CD14-positive monocyte (primary cell): ENCODE measurements around the gene RIF1. TPM values are rescaled to one million over a fixed set of nuclear protein-coding genes. Genes with fewer than 3 reads are reported as not detected.
A peak's percentile ranks its signal among the peaks of the same experiment; 100 is the strongest.

Experiments used
- DNase-seq, 3 donors: peaks; one replicate each; pipeline ENCODE4 v3.0.0-alpha.2; 2011 to 2022
- H2AFZ ChIP-seq: 2 replicates; pipeline ENCODE4 v1.6.0; 2012; ENCODE audit warnings: mild to moderate bottlenecking, low read depth, low read length, inconsistent platforms; ENCODE audit not compliant: insufficient read depth, poor library complexity, severe bottlenecking
- H3K27ac ChIP-seq, 2 donors: 1 replicate in 1 of 2; 2 replicates in 1 of 2; pipeline ENCODE4 v1.5.1; 2012 to 2013; ENCODE audit warnings: low read length in 2 of 2, control low read depth in 1 of 2, inconsistent platforms in 1 of 2, low read depth in 1 of 2, mild to moderate bottlenecking in 1 of 2
- H3K27me3 ChIP-seq, 2 donors: one replicate each; pipeline versions ENCODE4 v1.6.0 to v1.6.1; 2011 to 2013; ENCODE audit warnings: low read length in 2 of 2; ENCODE audit not compliant: control insufficient read depth in 2 of 2, insufficient read depth in 2 of 2
- H3K36me3 ChIP-seq, 2 donors: replicated peaks in 1 of 2; 1 replicate in 1 of 2; 2 replicates in 1 of 2; pipeline versions ENCODE4 v1.5.1 to v1.6.1; 2012 to 2013; ENCODE audit warnings: low read length in 2 of 2, control low read depth in 1 of 2, inconsistent platforms in 1 of 2, mild to moderate bottlenecking in 1 of 2; ENCODE audit not compliant: insufficient read depth in 2 of 2, control insufficient read depth in 1 of 2
- H3K4me1 ChIP-seq, 2 donors: 1 replicate in 1 of 2; 2 replicates in 1 of 2; pipeline versions ENCODE4 v1.5.1 to v1.6.1; 2012 to 2013; ENCODE audit warnings: low read length in 2 of 2, control low read depth in 1 of 2, inconsistent platforms in 1 of 2, mild to moderate bottlenecking in 1 of 2, moderate library complexity in 1 of 2; ENCODE audit not compliant: insufficient read depth in 2 of 2, control insufficient read depth in 1 of 2
- H3K4me2 ChIP-seq: replicated peaks from 2 replicates; pipeline ENCODE3; 2012; ENCODE audit warnings: low read length, moderate library complexity, mild to moderate bottlenecking; ENCODE audit not compliant: poor library complexity, severe bottlenecking; ENCODE audit errors: extremely low read depth
- H3K4me3 ChIP-seq, 3 experiments: fragments of 200-600 bp in 1 of 3; sonication (generic) in 1 of 3; replicated peaks in 1 of 3; 1 replicate in 2 of 3; 2 replicates in 1 of 3; pipeline ENCODE4 v1.5.1; 2011 to 2013; ENCODE audit warnings: low read length in 3 of 3, mild to moderate bottlenecking in 3 of 3, control low read depth in 2 of 3, low read depth in 2 of 3, inconsistent platforms in 1 of 3, moderate library complexity in 1 of 3
- H3K79me2 ChIP-seq: 2 replicates; pipeline ENCODE4 v1.6.0; 2012; ENCODE audit warnings: mild to moderate bottlenecking, control low read depth, inconsistent platforms, low read length, moderate library complexity; ENCODE audit not compliant: insufficient read depth
- H3K9ac ChIP-seq: 2 replicates; pipeline ENCODE4 v1.6.0; 2017; ENCODE audit warnings: low read length, mild to moderate bottlenecking; ENCODE audit not compliant: insufficient read depth, poor library complexity, severe bottlenecking
- H3K9me3 ChIP-seq, 2 donors: replicated peaks in 1 of 2; 1 replicate in 1 of 2; 2 replicates in 1 of 2; pipeline versions ENCODE4 v1.5.1 to v1.6.1; 2012 to 2013; ENCODE audit warnings: low read length in 2 of 2, control low read depth in 1 of 2; ENCODE audit not compliant: control insufficient read depth in 1 of 2, insufficient read depth in 1 of 2
- H4K20me1 ChIP-seq: 2 replicates; pipeline ENCODE4 v1.6.0; 2012; ENCODE audit warnings: mild to moderate bottlenecking, low read length, control low read depth, moderate library complexity; ENCODE audit not compliant: insufficient read depth
- H3K27ac Mint-ChIP-seq, 7 donors: one replicate each; pipeline ENCODE4 v1.8.0; 2020; ENCODE audit warnings: mild to moderate bottlenecking in 7 of 7, mixed read lengths in 7 of 7, moderate library complexity in 6 of 7, inconsistent platforms in 2 of 7
- H3K27me3 Mint-ChIP-seq, 3 donors: one replicate each; pipeline ENCODE4 v1.8.0; 2021 to 2022; ENCODE audit warnings: low read depth in 3 of 3, mild to moderate bottlenecking in 3 of 3, mixed read lengths in 3 of 3, moderate library complexity in 3 of 3, inconsistent platforms in 1 of 3
- H3K36me3 Mint-ChIP-seq, 2 donors: one replicate each; pipeline ENCODE4 v1.8.0; 2020; ENCODE audit warnings: mixed read lengths in 2 of 2, inconsistent platforms in 1 of 2, mild to moderate bottlenecking in 1 of 2
- H3K4me1 Mint-ChIP-seq: one replicate; pipeline ENCODE4 v1.8.0; 2020; ENCODE audit warnings: mild to moderate bottlenecking, mixed read lengths
- H3K4me3 Mint-ChIP-seq, 2 donors: one replicate each; pipeline ENCODE4 v1.8.0; 2020; ENCODE audit warnings: mild to moderate bottlenecking in 2 of 2, mixed read lengths in 2 of 2, moderate library complexity in 1 of 2
- H3K9me3 Mint-ChIP-seq, 7 donors: one replicate each; pipeline ENCODE4 v1.8.0; 2020 to 2022; ENCODE audit warnings: mixed read lengths in 7 of 7, mild to moderate bottlenecking in 6 of 7, moderate library complexity in 6 of 7, inconsistent platforms in 2 of 7
- WGBS: methylation state at CpG from one replicate; pipeline ENCODE4 v1.1.5; 2013; ENCODE audit warnings: missing lambda C conversion rate; ENCODE audit not compliant: insufficient coverage; 5-methylcytosine and 5-hydroxymethylcytosine counted together
- intact Hi-C, 2 donors: fragments of 100-400 bp; cut with micrococcal nuclease; formaldehyde crosslinking; loops; one replicate each; pipeline versions ENCODE4 v1.15.0 to v1.15.1; 2023
- polyA minus RNA-seq: library from RNA; depleted of rRNA, polyadenylated mRNA; stranded (reverse); fragments of >200 nt; gene quantifications from 2 replicates; pipeline ENCODE4 v1.2.3, GENCODE V29; 2012
- polyA plus RNA-seq, 3 donors: library from polyadenylated mRNA; depleted of rRNA in 1 of 3; unstranded in 2 of 3; stranded (reverse) in 1 of 3; fragments of 300-500 nt in 2 of 3; fragments of >200 nt in 1 of 3; fragmentation: Illumina TruSeq in 2 of 3; gene quantifications; 1 replicate in 2 of 3; 2 replicates in 1 of 3; pipeline ENCODE4 v1.2.3, GENCODE V29; 2012 to 2021
- total RNA-seq, 12 experiments: library from RNA in 1 of 12; stranded (reverse) in 1 of 12; fragments of 120-200 nt in 1 of 12; gene quantifications; one replicate each; pipeline ENCODE4 v1.2.4 and lab custom pipeline; 2013 to 2026; ENCODE audit warnings: mixed read lengths in 6 of 12, inconsistent platforms in 1 of 12
- TF ChIP-seq, protein P1 (sequence below): fragments of 200-600 bp; IDR thresholded peaks from one replicate; pipeline ENCODE4 v1.8.0; 2022; ENCODE audit warnings: antibody characterized with exemption, mild to moderate bottlenecking

Gene RIF1, protein sequence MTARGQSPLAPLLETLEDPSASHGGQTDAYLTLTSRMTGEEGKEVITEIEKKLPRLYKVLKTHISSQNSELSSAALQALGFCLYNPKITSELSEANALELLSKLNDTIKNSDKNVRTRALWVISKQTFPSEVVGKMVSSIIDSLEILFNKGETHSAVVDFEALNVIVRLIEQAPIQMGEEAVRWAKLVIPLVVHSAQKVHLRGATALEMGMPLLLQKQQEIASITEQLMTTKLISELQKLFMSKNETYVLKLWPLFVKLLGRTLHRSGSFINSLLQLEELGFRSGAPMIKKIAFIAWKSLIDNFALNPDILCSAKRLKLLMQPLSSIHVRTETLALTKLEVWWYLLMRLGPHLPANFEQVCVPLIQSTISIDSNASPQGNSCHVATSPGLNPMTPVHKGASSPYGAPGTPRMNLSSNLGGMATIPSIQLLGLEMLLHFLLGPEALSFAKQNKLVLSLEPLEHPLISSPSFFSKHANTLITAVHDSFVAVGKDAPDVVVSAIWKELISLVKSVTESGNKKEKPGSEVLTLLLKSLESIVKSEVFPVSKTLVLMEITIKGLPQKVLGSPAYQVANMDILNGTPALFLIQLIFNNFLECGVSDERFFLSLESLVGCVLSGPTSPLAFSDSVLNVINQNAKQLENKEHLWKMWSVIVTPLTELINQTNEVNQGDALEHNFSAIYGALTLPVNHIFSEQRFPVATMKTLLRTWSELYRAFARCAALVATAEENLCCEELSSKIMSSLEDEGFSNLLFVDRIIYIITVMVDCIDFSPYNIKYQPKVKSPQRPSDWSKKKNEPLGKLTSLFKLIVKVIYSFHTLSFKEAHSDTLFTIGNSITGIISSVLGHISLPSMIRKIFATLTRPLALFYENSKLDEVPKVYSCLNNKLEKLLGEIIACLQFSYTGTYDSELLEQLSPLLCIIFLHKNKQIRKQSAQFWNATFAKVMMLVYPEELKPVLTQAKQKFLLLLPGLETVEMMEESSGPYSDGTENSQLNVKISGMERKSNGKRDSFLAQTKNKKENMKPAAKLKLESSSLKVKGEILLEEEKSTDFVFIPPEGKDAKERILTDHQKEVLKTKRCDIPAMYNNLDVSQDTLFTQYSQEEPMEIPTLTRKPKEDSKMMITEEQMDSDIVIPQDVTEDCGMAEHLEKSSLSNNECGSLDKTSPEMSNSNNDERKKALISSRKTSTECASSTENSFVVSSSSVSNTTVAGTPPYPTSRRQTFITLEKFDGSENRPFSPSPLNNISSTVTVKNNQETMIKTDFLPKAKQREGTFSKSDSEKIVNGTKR (N-terminal part only)
- total RNA-seq (2013), result 25.2 TPM
- polyA plus RNA-seq (1 to 10 TPM; 3.8 to 9.3 (median 6.5) TPM), polyA minus RNA-seq (6.7 and 9.6 TPM in 2 replicates), total RNA-seq (lab: John Stamatoyannopoulos, UW) (79.9 to 263 (median 131) reads per million in 11 experiments)

DNA sequence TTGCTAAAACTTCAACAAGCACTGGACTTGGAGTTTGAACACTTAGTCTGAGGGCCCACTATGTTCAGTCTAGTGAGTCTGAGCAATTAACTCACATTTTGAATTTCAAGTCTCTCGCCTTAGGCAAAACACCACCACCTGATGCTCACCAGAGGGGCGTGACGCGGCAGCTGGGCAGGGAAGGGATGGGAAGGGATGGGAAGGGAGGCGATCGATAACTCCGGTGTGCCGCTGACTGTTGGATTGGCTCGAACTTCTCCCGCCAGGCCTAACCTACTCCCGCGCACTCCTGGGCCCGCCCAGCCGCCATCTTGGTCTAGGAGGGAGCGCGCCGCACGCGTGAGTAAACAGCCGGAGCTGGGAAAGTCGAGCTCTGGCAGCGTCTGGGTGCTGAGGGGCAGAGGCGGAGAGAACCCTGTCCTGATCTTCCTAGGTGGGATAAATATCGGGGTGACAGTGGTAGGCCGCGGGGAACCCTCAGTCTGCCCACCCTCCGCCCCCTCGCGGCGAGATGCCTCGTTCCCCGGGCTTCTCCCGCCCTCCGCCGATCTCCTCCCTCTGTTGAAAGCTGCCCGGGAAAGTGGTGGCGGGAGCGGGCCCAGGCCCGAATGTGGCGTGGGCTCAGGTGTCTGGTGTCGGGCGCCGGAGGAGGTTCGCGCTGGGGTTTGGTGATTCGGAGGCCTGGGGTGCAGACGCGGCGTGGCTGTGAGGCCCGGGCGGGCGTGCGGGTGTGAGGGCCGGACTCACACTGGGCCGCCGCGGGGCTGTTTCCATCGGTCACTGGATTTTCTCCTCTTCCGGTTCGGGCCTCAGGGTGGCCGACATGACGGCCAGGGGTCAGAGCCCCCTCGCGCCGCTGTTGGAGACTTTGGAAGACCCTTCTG is at the start of gene RIF1:
Gene RIF1, plus strand, starts transcription at position 302 of the 884 bp plus-strand sequence. Its CDS starts 522 bp downstream, at position 824.
- Mint-ChIP-seq H3K27ac (peak within 1 kb of the TSS; percentile 92 to 97 (median 95)), H3K4me3 (peak within 1 kb of the TSS; percentile 99), H3K36me3 (peaks cover 13 to 32% of the 10 kb centered on the region in 2 donors), H3K27me3 (peaks cover 0 to 4% (median 0%) of the 10 kb centered on the region in 3 donors), H3K4me1 (peaks cover 18% of the 10 kb centered on the region), H3K9me3 (no peaks in the 10 kb centered on the region)
- H3K4me2 ChIP-seq, result peak within 1 kb of the TSS; percentile 95
- H4K20me1 ChIP-seq, result no peaks in the 10 kb centered on the region
- TF ChIP-seq, protein P1, sequence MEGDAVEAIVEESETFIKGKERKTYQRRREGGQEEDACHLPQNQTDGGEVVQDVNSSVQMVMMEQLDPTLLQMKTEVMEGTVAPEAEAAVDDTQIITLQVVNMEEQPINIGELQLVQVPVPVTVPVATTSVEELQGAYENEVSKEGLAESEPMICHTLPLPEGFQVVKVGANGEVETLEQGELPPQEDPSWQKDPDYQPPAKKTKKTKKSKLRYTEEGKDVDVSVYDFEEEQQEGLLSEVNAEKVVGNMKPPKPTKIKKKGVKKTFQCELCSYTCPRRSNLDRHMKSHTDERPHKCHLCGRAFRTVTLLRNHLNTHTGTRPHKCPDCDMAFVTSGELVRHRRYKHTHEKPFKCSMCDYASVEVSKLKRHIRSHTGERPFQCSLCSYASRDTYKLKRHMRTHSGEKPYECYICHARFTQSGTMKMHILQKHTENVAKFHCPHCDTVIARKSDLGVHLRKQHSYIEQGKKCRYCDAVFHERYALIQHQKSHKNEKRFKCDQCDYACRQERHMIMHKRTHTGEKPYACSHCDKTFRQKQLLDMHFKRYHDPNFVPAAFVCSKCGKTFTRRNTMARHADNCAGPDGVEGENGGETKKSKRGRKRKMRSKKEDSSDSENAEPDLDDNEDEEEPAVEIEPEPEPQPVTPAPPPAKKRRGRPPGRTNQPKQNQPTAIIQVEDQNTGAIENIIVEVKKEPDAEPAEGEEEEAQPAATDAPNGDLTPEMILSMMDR, result peak; percentile 73
- H3K27ac ChIP-seq, result peak within 1 kb of the TSS; percentile 89
- peaks cover 9 to 21% of the 10 kb centered on the region in 2 donors for H3K4me1 ChIP-seq
- peak within 1 kb of the TSS; percentile 68 to 96 (median 91) for H3K4me3 ChIP-seq
- H2AFZ ChIP-seq, result peak within 1 kb of the TSS; percentile 93
- WGBS, result under 1% methylated on average over 54 of the region's 65 CpGs
- peak; percentile 55 to 67 (median 65) for DNase-seq
- H3K27me3 ChIP-seq, result no peaks in the 10 kb centered on the region
- peak within 1 kb of the TSS; percentile 91 for H3K9ac ChIP-seq
- H3K79me2 ChIP-seq, result peaks cover 52% of the 10 kb centered on the region
- H3K36me3 ChIP-seq, result peaks cover 20 to 31% of the 10 kb centered on the region in 2 donors
- no peaks in the 10 kb centered on the region for H3K9me3 ChIP-seq
- intact Hi-C loops, result loop anchor here (5.0 to 10.0 kb wide), 4 partner anchors 38 to 123 kb away; partner anchors contain the start of genes NMI (in 1 of the 2) and TNFAIP6 (in 1 of the 2)
